PFSK-1 (cell line): ENCODE measurements around the gene CNOT1.

ENCODE experiments used
- POLR2AphosphoS5 ChIP-seq: IDR thresholded peaks from 2 replicates; pipeline ENCODE4 v1.6.1; 2012; ENCODE audit warnings: low read depth, mild to moderate bottlenecking, control low read depth, low read length, moderate library complexity
- TAF1 ChIP-seq: IDR thresholded peaks from 2 replicates; pipeline ENCODE4 v1.6.1; 2012; ENCODE audit warnings: low read length, control low read depth, borderline replicate concordance; ENCODE audit not compliant: insufficient read depth

GRCh38 chr16:58615280-58615679 lies 14.3 kb downstream of the CNOT1 start:
- TF ChIP-seq POLR2AphosphoS5 (no peak), TAF1 (no peak)
